ENCODE results near the gene NGRN. TPM values are rescaled to one million over a fixed set of nuclear protein-coding genes. Genes with fewer than 3 reads are reported as not detected.
A peak's percentile ranks its signal among the peaks of the same experiment; 100 is the strongest.

Gene NGRN
- total and polyA plus RNA-seq, 4 donors = 154 to 356 (median 252) TPM

DNA sequence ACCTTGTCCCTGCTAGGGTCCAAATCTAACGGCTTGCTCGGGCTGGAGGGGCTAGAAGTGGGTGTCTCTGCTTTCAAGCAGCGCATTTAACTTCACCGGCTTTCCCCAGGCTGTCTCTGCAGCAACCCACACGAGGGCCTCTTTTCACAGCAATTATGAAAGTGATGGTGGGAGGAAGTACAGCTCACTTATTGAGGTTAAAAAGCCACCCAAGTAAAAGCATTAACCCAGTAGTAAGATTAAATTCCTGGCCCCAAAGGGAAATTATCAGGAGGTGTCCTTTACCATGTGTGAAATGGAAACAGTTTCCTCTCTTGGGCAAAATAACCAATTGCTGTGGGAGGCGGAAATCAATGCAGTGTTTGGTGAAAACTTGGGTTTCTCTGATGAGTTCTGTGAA lies 41.1 kb downstream of the NGRN start:
- H3K4me1 ChIP-seq (ENCODE audit: control insufficient read depth, insufficient read depth, low read length) = peaks cover 4% of the 10 kb centered on the region
- no peak overlapping the region for H3K4me3 ChIP-seq (ENCODE audit: low read depth, low read length)
- H3K9me3 ChIP-seq (ENCODE audit: control insufficient read depth, insufficient read depth, low read length) = no peaks in the 10 kb centered on the region
- no peak overlapping the region for H3K27ac ChIP-seq (ENCODE audit: low read depth, low read length)
- no peak for DNase-seq (ENCODE audit: low read depth in 4 of 6, low spot score in 6 of 6)
- WGBS (ENCODE audit: insufficient coverage) = 100% methylated on average over 1 of the region's 6 CpGs
- H3K27me3 ChIP-seq (ENCODE audit: control insufficient read depth, insufficient read depth, low read length) = no peaks in the 10 kb centered on the region
- no peaks in the 10 kb centered on the region for H3K36me3 ChIP-seq (ENCODE audit: control insufficient read depth, insufficient read depth, low read length)

DNA sequence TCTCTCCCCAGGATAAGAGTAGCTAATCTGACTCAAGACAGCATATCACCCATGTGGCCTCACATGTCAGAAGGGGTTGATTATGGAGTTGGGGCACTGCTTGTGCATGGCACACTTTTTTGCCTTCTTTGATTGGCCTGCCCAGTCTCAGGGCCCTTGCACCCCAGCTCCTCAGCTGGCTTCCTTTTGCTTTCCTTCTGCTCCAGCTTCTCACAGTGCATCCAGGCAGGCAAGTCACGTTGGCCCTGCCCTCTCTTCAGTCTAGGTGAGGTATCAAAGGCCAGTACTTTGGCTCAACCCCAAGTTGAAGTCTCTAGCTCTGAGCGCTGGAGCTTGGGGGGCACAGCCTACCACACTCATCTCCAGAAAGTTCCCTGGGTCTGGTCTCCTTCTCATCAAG lies 42.2 kb downstream of the NGRN start:
- Histone ChIP-seq H3K36me3 (ENCODE audit: control insufficient read depth, insufficient read depth, low read length) (no peaks in the 10 kb centered on the region), H3K4me3 (ENCODE audit: low read depth, low read length) (no peak overlapping the region), H3K27ac (ENCODE audit: low read depth, low read length) (no peak overlapping the region), H3K4me1 (ENCODE audit: control insufficient read depth, insufficient read depth, low read length) (no peaks in the 10 kb centered on the region), H3K9me3 (ENCODE audit: control insufficient read depth, insufficient read depth, low read length) (no peaks in the 10 kb centered on the region), H3K27me3 (ENCODE audit: control insufficient read depth, insufficient read depth, low read length) (no peaks in the 10 kb centered on the region)
- no peak for DNase-seq (ENCODE audit: low read depth in 4 of 6, low spot score in 6 of 6)
- WGBS (ENCODE audit: insufficient coverage) = 88% methylated on average over 1 of the region's 2 CpGs

DNA sequence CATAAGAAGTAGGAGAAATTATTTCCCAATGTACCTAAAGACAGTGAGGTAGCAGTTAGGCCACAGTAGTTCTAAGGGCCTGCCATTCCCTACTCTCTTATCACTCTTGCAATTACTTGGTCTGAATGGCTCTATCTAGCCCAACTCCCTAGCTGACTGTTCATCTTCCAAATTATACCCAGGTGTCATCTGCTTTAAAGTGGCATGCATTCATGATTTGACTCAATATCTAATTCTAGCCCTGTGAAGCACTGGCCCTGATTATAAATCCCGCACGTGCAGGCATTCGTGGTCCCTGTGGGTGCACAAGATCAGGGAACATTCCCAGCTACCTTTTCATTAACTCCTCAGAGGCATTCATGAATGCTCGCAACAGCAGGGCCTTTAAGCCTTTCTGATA lies 43.5 kb downstream of the NGRN start:
- Histone ChIP-seq H3K36me3 (ENCODE audit: control insufficient read depth, insufficient read depth, low read length) (no peaks in the 10 kb centered on the region), H3K4me1 (ENCODE audit: control insufficient read depth, insufficient read depth, low read length) (no peaks in the 10 kb centered on the region), H3K9me3 (ENCODE audit: control insufficient read depth, insufficient read depth, low read length) (no peaks in the 10 kb centered on the region), H3K27me3 (ENCODE audit: control insufficient read depth, insufficient read depth, low read length) (no peaks in the 10 kb centered on the region), H3K27ac (ENCODE audit: low read depth, low read length) (no peak overlapping the region), H3K4me3 (ENCODE audit: low read depth, low read length) (no peak overlapping the region)
- WGBS (ENCODE audit: insufficient coverage) = 59% methylated on average over 4 of the region's 4 CpGs
- DNase-seq (ENCODE audit: low read depth in 4 of 6, low spot score in 6 of 6) = peak in 1 of 6 donors; percentile 84

DNA sequence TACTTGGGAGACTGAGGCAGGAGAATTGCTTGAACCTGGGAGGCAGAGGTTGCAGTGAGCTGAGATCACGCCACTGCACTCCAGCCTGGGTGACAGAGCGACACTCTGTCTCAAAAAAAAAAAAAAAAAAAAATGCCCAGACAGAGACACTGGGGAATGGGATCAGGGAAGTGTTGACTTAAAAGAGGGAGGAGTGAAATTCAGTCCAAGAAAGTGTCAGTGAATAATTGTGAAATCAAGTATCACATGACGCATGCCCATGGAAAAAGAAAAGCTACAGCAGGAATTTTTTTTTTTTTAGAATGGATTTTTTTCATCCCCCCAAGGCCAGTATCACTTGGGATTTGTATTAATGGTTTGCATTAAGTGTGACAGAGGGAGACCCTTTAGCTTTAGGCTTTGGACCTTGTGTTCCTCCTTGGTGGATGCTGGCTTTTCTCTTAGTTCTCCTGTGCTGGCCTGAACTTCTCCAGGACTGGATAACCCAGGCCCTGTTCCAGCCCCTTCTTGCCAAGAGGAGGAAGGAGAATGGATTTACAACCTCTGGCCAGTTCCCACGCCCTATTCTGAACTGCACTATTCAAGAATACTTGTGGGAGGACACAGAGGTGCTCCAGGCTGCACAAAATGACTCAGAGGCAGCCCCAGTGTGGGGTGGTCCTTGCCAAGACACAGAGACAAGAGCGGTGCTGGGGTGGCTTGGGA lies 50.0 kb downstream of the NGRN start:
- no peaks in the 10 kb centered on the region for H3K36me3 ChIP-seq (ENCODE audit: control insufficient read depth, insufficient read depth, low read length)
- H3K4me1 ChIP-seq (ENCODE audit: control insufficient read depth, insufficient read depth, low read length) = peaks cover 12% of the 10 kb centered on the region
- H3K4me3 ChIP-seq (ENCODE audit: low read depth, low read length) = no peak overlapping the region
- H3K9me3 ChIP-seq (ENCODE audit: control insufficient read depth, insufficient read depth, low read length) = no peaks in the 10 kb centered on the region
- 60% methylated on average over 1 of the region's 5 CpGs for WGBS (ENCODE audit: insufficient coverage)
- DNase-seq (ENCODE audit: low read depth in 4 of 6, low spot score in 6 of 6) = peak; percentile 38 to 89 (median 68)
- H3K27ac ChIP-seq (ENCODE audit: low read depth, low read length) = peak overlapping the region; percentile 81
- H3K27me3 ChIP-seq (ENCODE audit: control insufficient read depth, insufficient read depth, low read length) = no peaks in the 10 kb centered on the region

DNA sequence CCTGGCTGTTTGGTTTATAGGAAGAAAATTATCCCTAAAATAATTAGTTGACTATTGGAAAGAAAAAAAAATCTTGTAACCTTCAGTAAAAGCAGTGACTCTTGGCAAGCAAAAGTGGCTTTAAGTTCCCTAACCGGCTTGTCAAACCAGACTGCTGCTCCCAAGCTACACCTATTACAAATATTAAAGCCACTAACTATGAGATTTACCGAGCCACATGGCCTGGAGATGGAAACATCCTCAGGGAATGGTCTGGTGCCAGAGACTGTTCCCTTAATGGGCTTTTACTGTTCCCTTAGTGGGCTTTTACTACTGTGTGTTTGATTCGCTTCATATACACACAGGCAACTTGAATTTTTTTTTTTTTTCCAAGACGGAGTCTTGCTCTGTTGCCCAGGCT lies 50.7 kb downstream of the NGRN start:
- no peaks in the 10 kb centered on the region for H3K9me3 ChIP-seq (ENCODE audit: control insufficient read depth, insufficient read depth, low read length)
- WGBS (ENCODE audit: insufficient coverage) = no CpG with 5 or more reads among the region's 4 CpGs
- no peak overlapping the region for H3K4me3 ChIP-seq (ENCODE audit: low read depth, low read length)
- H3K27ac ChIP-seq (ENCODE audit: low read depth, low read length) = peak overlapping the region; percentile 81
- H3K4me1 ChIP-seq (ENCODE audit: control insufficient read depth, insufficient read depth, low read length) = peaks cover 12% of the 10 kb centered on the region
- H3K36me3 ChIP-seq (ENCODE audit: control insufficient read depth, insufficient read depth, low read length) = no peaks in the 10 kb centered on the region
- H3K27me3 ChIP-seq (ENCODE audit: control insufficient read depth, insufficient read depth, low read length) = no peaks in the 10 kb centered on the region
- peak in 1 of 6 donors; percentile 33 for DNase-seq (ENCODE audit: low read depth in 4 of 6, low spot score in 6 of 6)

DNA sequence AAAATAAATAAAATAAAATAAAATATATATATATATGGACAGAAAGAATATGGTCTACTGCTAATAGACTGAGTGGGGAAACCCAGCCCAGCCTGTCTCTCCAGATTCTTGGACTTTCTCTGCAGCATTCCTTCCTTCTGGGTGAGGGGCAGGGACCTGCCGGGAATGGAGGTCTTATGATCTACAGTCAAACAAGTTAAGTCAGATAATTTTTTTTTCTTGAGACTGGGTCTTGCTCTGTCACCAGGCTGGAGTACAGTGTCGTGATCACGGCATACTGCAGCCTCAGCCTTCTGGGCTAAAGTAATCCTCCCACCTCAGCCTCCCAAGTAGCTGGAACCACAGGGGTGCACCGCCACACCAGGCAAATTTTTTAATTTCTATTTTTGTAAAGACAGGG lies 53.1 kb downstream of the NGRN start:
- H3K9me3 ChIP-seq (ENCODE audit: control insufficient read depth, insufficient read depth, low read length) = no peaks in the 10 kb centered on the region
- no peak overlapping the region for H3K27ac ChIP-seq (ENCODE audit: low read depth, low read length)
- H3K4me1 ChIP-seq (ENCODE audit: control insufficient read depth, insufficient read depth, low read length) = peaks cover 12% of the 10 kb centered on the region
- no peak for DNase-seq (ENCODE audit: low read depth in 4 of 6, low spot score in 6 of 6)
- no peaks in the 10 kb centered on the region for H3K36me3 ChIP-seq (ENCODE audit: control insufficient read depth, insufficient read depth, low read length)
- no peaks in the 10 kb centered on the region for H3K27me3 ChIP-seq (ENCODE audit: control insufficient read depth, insufficient read depth, low read length)
- 83% methylated on average over 1 of the region's 4 CpGs for WGBS (ENCODE audit: insufficient coverage)
- no peak overlapping the region for H3K4me3 ChIP-seq (ENCODE audit: low read depth, low read length)

DNA sequence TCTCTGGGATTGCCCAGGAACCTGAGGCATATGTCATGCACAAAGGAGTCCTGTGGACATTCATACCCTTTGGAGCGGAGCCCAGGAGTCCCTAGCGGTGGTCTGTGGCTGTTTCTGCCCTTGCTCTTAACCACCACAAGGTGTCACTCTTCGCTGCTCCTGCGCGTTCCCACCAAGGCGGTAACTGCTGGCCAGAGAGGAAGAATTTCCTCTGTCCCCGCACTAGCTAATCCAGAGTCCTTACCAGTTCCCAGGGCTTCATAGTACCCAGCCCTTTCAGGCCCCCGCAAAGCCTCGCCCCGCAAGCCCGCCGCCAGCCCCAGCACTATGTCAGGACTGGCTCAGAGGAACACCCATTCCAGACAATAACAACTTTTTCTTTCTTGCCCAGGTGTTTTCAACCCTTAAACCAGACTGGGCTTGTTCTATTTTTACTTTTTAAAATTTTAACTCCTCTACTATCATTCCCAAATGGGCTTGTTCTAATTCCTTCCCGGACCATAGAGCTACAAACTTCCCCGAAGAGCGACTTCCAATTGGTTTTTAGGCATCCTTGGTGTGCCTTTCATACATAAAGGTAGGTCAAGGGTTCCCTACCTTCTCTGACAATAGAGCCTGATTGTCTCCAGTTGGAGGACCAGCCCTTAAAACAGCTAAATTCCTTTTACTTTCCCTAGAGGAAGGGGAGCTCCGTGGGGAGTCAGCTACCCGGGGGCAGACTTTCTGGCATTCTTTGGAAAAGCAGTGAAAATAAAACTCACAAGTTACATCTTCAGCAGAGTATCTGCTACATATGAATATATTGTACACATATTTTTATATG lies 54.8 kb downstream of the NGRN start:
- under 1% methylated on average over 11 of the region's 17 CpGs for WGBS (ENCODE audit: insufficient coverage)

DNA sequence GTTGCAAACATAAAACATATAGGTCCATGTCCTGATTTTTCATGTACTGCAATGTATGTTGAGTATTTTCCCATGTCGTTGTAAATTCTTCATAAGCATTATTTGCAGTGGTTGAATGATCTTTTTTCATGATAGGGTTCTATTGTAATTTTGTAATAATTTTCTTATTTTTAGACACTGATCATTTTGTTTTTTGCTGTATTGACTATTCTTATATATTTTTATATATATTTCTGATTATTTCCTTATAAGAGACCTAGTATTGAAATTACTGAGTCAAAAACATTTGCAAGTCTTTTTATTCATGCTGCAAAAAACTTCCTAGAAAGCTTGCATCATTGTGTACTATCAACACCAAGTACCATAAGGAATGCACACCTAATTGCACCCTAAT lies 55.4 kb downstream of the NGRN start:
- Histone ChIP-seq H3K9me3 (ENCODE audit: control insufficient read depth, insufficient read depth, low read length) (no peaks in the 10 kb centered on the region), H3K4me1 (ENCODE audit: control insufficient read depth, insufficient read depth, low read length) (peaks cover 9% of the 10 kb centered on the region), H3K27me3 (ENCODE audit: control insufficient read depth, insufficient read depth, low read length) (no peaks in the 10 kb centered on the region), H3K36me3 (ENCODE audit: control insufficient read depth, insufficient read depth, low read length) (peaks cover 3% of the 10 kb centered on the region), H3K27ac (ENCODE audit: low read depth, low read length) (no peak overlapping the region), H3K4me3 (ENCODE audit: low read depth, low read length) (no peak overlapping the region)
- DNase-seq (ENCODE audit: low read depth in 4 of 6, low spot score in 6 of 6) = no peak
- no CpG with 5 or more reads among the region's 1 CpG for WGBS (ENCODE audit: insufficient coverage)

More for the DNA sequence above, 54.8 kb downstream of the NGRN start:
- Histone ChIP-seq H3K4me1 (ENCODE audit: control insufficient read depth, insufficient read depth, low read length) (peaks cover 10% of the 10 kb centered on the region), H3K9me3 (ENCODE audit: control insufficient read depth, insufficient read depth, low read length) (no peaks in the 10 kb centered on the region), H3K27me3 (ENCODE audit: control insufficient read depth, insufficient read depth, low read length) (no peaks in the 10 kb centered on the region), H3K36me3 (ENCODE audit: control insufficient read depth, insufficient read depth, low read length) (no peaks in the 10 kb centered on the region), H3K27ac (ENCODE audit: low read depth, low read length) (peak overlapping the region; percentile 67), H3K4me3 (ENCODE audit: low read depth, low read length) (peak overlapping the region; percentile 16)
- peak; percentile 76 to 97 (median 88) for DNase-seq (ENCODE audit: low read depth in 4 of 6, low spot score in 6 of 6)
